Panc1 (cell line): ENCODE results near the gene C1orf232. TPM values are rescaled to one million over a fixed set of nuclear protein-coding genes. Genes with fewer than 3 reads are reported as not detected.

Experiments used
- ATAC-seq: fragments of 200-7000 bp; cut with Tn5 transposase; 2 replicates; pipeline ENCODE4 v1.9.1; 2020; ENCODE audit warnings: mild to moderate bottlenecking, moderate library complexity
- BruUV-seq: library from RNA; stranded (reverse); fragments of 400-500 nt; replicated peaks from 2 replicates; lab custom pipeline; 2021; lab: Mats Ljungman, UMichigan
- CTCF ChIA-PET: fragments of 300-600 bp; sonication (Branson Sonifier 250); formaldehyde crosslinking; loops from one replicate; lab custom pipeline; 2022; ENCODE audit warnings: antibody characterized with exemption; lab: Charles Lee
- POLR2A ChIA-PET: fragments of 300-600 bp; sonication (Branson Sonifier 250); formaldehyde crosslinking; loops from one replicate; lab custom pipeline; 2022; ENCODE audit warnings: antibody characterized with exemption; lab: Charles Lee
- DNase-seq: peaks from one replicate; pipeline ENCODE4 v3.0.0-alpha.2; 2010; ENCODE audit warnings: low read depth, low spot score
- H3K27ac ChIP-seq: 2 replicates; pipeline ENCODE4 v1.5.1; 2011; ENCODE audit warnings: mild to moderate bottlenecking, low read length, inconsistent platforms
- H3K27me3 ChIP-seq: fragments of 200-500 bp; sonication (Bioruptor generic); 2 replicates; pipeline ENCODE4 v1.6.0; 2014; ENCODE audit warnings: low read length, inconsistent platforms; ENCODE audit not compliant: control insufficient read depth, insufficient read depth
- H3K36me3 ChIP-seq: fragments of 200-500 bp; sonication (Bioruptor generic); 2 replicates; pipeline ENCODE4 v1.5.1; 2014; ENCODE audit warnings: inconsistent platforms, mild to moderate bottlenecking, low read length, moderate library complexity; ENCODE audit not compliant: control insufficient read depth, insufficient read depth
- H3K4me1 ChIP-seq: 2 replicates; pipeline ENCODE4 v1.5.1; 2011; ENCODE audit warnings: inconsistent platforms, mild to moderate bottlenecking, low read length, moderate library complexity; ENCODE audit not compliant: control insufficient read depth, insufficient read depth
- H3K4me3 ChIP-seq, 2 experiments: 2 replicates each; pipeline ENCODE4 v1.5.1; 2011 to 2012; ENCODE audit warnings: low read depth in 2 of 2, low read length in 2 of 2, mild to moderate bottlenecking in 2 of 2, inconsistent platforms in 1 of 2, moderate library complexity in 1 of 2
- H3K9me3 ChIP-seq: fragments of 200-500 bp; sonication (Bioruptor generic); 2 replicates; pipeline ENCODE4 v1.5.1; 2014; ENCODE audit warnings: low read depth, mild to moderate bottlenecking, inconsistent platforms, low read length, moderate library complexity; ENCODE audit not compliant: control insufficient read depth, insufficient read depth
- POLR2AphosphoS5 ChIP-seq: IDR thresholded peaks from 2 replicates; pipeline ENCODE4 v1.6.1; 2012; ENCODE audit warnings: mild to moderate bottlenecking, low read depth, low read length, moderate library complexity
- SIN3A ChIP-seq: IDR thresholded peaks from 2 replicates; pipeline ENCODE4 v1.6.1; 2012; ENCODE audit warnings: low read depth, mild to moderate bottlenecking, low read length, moderate library complexity, borderline replicate concordance; ENCODE audit not compliant: insufficient read depth
- TCF7L2 ChIP-seq: IDR thresholded peaks from 2 replicates; pipeline ENCODE4 v1.6.1; 2011; ENCODE audit warnings: mild to moderate bottlenecking, low read depth, low read length, inconsistent platforms
- in situ Hi-C: cut with HindIII; loops from 2 replicates; pipeline ENCODE4 v1.10.0; 2016; ENCODE audit warnings: low sequenced_read_pairs, low pct_unique_long_range_greater_than_20kb
- intact Hi-C: fragments of 100-400 bp; cut with micrococcal nuclease; formaldehyde crosslinking; loops from one replicate; pipeline ENCODE4 v1.10.0; 2022; ENCODE audit not compliant: unreplicated experiment
- total RNA-seq: library from RNA; stranded (reverse); gene quantifications from one replicate; pipeline ENCODE4 v1.2.1, GENCODE V29; 2021; ENCODE audit not compliant: unreplicated experiment
- TF ChIP-seq, protein P1 (sequence below): fragments of 450-650 bp; IDR thresholded peaks from 2 replicates; pipeline ENCODE4 v1.5.1; 2017; ENCODE audit warnings: mild to moderate bottlenecking
- TF ChIP-seq, protein P2 (sequence below), 2 experiments: IDR thresholded peaks; 2 replicates each; pipeline ENCODE4 v1.6.1; 2011 to 2012; ENCODE audit warnings: low read depth in 2 of 2, control low read depth in 1 of 2, low read length in 1 of 2, mild to moderate bottlenecking in 1 of 2, moderate library complexity in 1 of 2; ENCODE audit not compliant: insufficient read depth in 1 of 2

C1orf232 gene
- total RNA-seq, 1 experiment from 2014 or later = not detected

DNA sequence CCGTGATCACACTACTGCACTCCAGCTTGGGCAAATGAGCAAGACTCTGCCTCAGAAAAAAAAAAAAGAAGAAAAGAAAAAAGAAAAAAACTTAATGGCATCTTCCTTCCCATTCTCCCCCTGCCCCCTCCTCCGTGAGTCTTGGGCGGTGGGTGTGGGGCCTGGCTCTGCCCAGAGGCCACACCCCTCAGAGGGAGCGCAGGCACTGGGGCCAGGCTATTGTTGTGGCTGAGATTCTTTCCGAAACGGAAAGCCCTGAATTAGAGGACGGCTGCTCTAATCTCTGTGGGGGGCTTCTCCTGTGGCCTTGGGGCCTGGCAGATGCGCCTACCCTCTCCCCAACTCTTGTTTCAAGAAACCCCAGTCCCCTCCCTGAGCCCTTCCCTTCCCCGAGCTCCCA lies 14.0 kb downstream of the C1orf232 start:
- Histone ChIP-seq H3K9me3 (no peaks in the 10 kb centered on the region), H3K27me3 (no peaks in the 10 kb centered on the region), H3K4me3 (no peak overlapping the region), H3K4me1 (no peaks in the 10 kb centered on the region; the same call in 1 of the 2 replicates), H3K36me3 (no peaks in the 10 kb centered on the region), H3K27ac (no peak overlapping the region)
- POLR2A ChIA-PET = no interaction called here
- DNase-seq = no peak
- no peak for TF ChIP-seq TCF7L2
- no peak for TF ChIP-seq SIN3A
- no peak for TF ChIP-seq POLR2AphosphoS5
- TF ChIP-seq, protein P1, sequence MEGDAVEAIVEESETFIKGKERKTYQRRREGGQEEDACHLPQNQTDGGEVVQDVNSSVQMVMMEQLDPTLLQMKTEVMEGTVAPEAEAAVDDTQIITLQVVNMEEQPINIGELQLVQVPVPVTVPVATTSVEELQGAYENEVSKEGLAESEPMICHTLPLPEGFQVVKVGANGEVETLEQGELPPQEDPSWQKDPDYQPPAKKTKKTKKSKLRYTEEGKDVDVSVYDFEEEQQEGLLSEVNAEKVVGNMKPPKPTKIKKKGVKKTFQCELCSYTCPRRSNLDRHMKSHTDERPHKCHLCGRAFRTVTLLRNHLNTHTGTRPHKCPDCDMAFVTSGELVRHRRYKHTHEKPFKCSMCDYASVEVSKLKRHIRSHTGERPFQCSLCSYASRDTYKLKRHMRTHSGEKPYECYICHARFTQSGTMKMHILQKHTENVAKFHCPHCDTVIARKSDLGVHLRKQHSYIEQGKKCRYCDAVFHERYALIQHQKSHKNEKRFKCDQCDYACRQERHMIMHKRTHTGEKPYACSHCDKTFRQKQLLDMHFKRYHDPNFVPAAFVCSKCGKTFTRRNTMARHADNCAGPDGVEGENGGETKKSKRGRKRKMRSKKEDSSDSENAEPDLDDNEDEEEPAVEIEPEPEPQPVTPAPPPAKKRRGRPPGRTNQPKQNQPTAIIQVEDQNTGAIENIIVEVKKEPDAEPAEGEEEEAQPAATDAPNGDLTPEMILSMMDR = no peak
- TF ChIP-seq, protein P2, sequence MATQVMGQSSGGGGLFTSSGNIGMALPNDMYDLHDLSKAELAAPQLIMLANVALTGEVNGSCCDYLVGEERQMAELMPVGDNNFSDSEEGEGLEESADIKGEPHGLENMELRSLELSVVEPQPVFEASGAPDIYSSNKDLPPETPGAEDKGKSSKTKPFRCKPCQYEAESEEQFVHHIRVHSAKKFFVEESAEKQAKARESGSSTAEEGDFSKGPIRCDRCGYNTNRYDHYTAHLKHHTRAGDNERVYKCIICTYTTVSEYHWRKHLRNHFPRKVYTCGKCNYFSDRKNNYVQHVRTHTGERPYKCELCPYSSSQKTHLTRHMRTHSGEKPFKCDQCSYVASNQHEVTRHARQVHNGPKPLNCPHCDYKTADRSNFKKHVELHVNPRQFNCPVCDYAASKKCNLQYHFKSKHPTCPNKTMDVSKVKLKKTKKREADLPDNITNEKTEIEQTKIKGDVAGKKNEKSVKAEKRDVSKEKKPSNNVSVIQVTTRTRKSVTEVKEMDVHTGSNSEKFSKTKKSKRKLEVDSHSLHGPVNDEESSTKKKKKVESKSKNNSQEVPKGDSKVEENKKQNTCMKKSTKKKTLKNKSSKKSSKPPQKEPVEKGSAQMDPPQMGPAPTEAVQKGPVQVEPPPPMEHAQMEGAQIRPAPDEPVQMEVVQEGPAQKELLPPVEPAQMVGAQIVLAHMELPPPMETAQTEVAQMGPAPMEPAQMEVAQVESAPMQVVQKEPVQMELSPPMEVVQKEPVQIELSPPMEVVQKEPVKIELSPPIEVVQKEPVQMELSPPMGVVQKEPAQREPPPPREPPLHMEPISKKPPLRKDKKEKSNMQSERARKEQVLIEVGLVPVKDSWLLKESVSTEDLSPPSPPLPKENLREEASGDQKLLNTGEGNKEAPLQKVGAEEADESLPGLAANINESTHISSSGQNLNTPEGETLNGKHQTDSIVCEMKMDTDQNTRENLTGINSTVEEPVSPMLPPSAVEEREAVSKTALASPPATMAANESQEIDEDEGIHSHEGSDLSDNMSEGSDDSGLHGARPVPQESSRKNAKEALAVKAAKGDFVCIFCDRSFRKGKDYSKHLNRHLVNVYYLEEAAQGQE (IDR thresholded peaks at IDR 0.05; ENCODE audit: insufficient read depth in 1 of 2, low read depth in 2 of 2, low read length in 1 of 2) = no peak
- in situ Hi-C loops (no loop called here), intact Hi-C loops (no loop called here)
- CTCF ChIA-PET = no interaction called here
- ATAC-seq = no peak
- BruUV-seq = no TSS peak

DNA sequence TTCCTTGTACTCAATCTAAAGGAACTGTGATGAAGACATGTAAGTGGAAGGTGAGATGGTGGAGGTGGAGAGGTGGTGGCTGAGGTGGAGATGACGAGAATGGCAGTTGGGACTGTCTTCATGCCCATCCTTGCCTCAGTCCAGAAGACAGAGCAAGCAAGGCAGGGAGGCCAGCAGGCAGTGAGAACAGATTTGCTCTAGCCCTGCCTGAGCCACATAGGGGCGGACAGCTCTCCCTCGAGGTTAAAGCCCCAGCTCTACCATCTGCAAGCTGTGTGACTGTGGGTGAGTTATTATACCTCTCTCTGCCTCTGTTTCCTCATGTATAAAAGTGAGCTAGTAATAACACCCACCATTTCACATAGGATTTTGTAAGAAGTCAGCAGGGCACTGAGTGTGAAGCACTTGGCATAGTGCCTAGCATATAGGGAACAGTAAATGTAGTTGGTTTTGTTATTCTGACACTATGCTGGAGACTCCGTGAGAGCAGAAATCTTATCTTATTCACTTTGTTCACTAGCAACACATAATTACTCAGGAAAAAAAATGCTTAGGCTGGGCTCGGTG lies 14.7 kb downstream of the C1orf232 start:
- Histone ChIP-seq H3K4me1 (no peaks in the 10 kb centered on the region; the same call in 1 of the 2 replicates), H3K4me3 (no peak overlapping the region), H3K27me3 (no peaks in the 10 kb centered on the region), H3K36me3 (no peaks in the 10 kb centered on the region), H3K9me3 (no peaks in the 10 kb centered on the region), H3K27ac (no peak overlapping the region)
- BruUV-seq = no TSS peak
- in situ Hi-C loops (no loop called here), intact Hi-C loops (no loop called here)
- DNase-seq = no peak
- ATAC-seq = 0 out of 2 replicates have a peak, but pooled peaks have one; percentile 22
- TF ChIP-seq, protein P1 = no peak
- TF ChIP-seq, protein P2 (IDR thresholded peaks at IDR 0.05; ENCODE audit: insufficient read depth in 1 of 2, low read depth in 2 of 2, low read length in 1 of 2) = no peak
- no peak for TF ChIP-seq SIN3A
- no peak for TF ChIP-seq TCF7L2
- TF ChIP-seq POLR2AphosphoS5 = no peak
- ChIA-PET POLR2A (no interaction called here), CTCF (no interaction called here)
